Fibroblast of mammary gland (primary cell): ENCODE measurements around the gene LUC7L2.
"Not testable (repeated sequence)": the region's sequence is repeated elsewhere in the genome, so short reads cannot be mapped to it uniquely, and the experiment has no call there.

Experiments
- DNase-seq: peaks from one replicate; pipeline ENCODE4 v3.0.0-alpha.2; 2010; ENCODE audit warnings: low read depth
- H3K4me3 ChIP-seq: 2 replicates; pipeline ENCODE4 v1.5.1; 2011; ENCODE audit warnings: low read depth, mild to moderate bottlenecking, low read length, moderate library complexity; ENCODE audit not compliant: control insufficient read depth
- CTCF ChIP-seq: conservative IDR thresholded peaks from 2 replicates; pipeline ENCODE4 v1.5.1; 2011; ENCODE audit warnings: low read depth, low read length, inconsistent platforms; ENCODE audit not compliant: control insufficient read depth, insufficient read depth

Gene LUC7L2

GRCh38 chr7:139452958-139453672 lies 93.4 kb downstream of the LUC7L2 start:
- TF ChIP-seq CTCF, result no peak
- peak; percentile 20 for DNase-seq

GRCh38 chr7:139453673-139454321 lies 94.1 kb downstream of the LUC7L2 start:
- H3K4me3 ChIP-seq, result no peak overlapping the region
- DNase-seq, result no peak
- TF ChIP-seq CTCF, result no peak

More at GRCh38 chr7:139452958-139453672, 93.4 kb downstream of the LUC7L2 start:
- H3K4me3 ChIP-seq, result no peak overlapping the region

DNA sequence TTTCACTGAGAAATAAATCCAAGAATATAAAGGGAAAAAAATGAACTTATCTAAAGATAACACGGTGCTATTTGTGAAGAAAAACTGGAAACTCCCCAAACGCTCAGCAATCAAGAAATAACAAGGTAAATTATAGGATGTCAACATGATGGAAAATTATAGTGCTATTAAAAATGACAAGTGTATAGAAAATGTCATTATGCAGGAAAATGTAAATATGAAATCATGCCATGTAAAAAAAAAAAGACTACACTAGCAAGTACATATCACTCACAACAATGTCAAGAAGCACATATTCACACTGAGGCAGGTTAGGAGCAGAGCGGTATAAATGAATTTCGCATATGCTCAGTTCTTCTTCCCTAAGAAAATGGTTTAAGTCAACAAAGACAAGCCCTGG lies 96.1 kb downstream of the LUC7L2 start:
- no peak for TF ChIP-seq CTCF
- no peak for DNase-seq

DNA sequence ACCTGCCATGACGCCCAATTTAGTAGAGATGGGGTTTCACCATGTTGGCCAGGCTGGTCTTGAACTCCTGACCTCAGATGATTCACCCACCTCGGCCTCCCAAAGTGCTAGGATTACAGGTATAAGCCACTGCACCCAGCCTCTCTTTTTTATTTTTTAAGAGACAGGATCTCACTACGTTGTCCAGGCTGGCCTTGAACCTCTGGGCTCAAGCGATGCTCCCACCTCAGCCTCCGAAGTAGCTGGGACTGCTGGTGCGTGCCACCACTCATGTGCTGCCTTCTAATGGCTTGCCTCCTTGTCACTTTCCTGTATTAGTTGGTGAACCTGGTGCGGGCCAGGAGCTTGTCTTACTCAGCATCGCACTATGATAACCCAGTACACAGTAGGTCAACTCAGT lies 96.8 kb downstream of the LUC7L2 start:
- no peak for DNase-seq
- no peak for TF ChIP-seq CTCF
- no peak overlapping the region for H3K4me3 ChIP-seq

More for the DNA sequence above, 96.1 kb downstream of the LUC7L2 start:
- no peak overlapping the region for H3K4me3 ChIP-seq

- no peak for TF ChIP-seq CTCF
- peak; percentile 22 for DNase-seq
- H3K4me3 ChIP-seq, result no peak overlapping the region
Observed at GRCh38 chr7:139457153-139457946, 97.7 kb downstream of the LUC7L2 start.

DNA sequence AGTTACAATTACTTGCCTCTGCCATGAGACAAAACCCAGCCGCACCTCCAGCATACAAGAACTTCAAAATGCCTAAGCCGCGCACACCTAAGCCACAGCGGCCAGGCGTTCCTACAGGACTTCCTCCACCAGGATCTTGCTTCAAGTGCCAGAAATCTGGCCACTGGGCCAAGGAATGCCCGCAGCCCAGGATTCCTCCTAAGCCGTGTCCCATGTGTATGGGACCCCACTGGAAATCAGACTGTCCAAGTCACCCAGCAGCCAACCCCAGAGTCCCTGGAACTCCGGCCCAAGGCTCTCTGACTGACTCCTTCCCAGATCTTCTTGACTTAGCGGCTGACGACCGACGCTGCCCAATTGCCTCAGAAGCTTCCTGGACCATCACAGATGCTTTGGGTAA lies 103.7 kb downstream of the LUC7L2 start:
- not testable (repeated sequence) for H3K4me3 ChIP-seq, DNase-seq

DNA sequence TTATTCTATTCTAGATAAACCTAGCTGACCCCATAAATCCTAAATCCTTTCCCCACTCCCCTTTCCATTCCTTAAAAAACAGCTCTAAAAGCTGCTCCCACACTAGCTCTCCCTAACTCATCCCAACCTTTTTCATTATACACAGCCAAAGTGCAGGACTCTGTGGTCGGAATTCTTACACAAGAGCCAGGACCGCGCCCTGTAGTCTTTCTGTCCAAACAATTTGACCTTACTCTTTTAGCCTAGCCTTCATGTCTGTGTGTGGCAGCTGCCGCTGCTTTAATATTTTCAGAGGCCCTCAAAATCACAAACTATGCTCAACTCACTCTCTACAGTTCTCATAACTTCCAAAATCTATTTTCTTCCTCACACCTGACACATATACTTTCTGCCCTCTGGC lies 104.8 kb downstream of the LUC7L2 start:
- not testable (repeated sequence) for H3K4me3 ChIP-seq, DNase-seq

DNA sequence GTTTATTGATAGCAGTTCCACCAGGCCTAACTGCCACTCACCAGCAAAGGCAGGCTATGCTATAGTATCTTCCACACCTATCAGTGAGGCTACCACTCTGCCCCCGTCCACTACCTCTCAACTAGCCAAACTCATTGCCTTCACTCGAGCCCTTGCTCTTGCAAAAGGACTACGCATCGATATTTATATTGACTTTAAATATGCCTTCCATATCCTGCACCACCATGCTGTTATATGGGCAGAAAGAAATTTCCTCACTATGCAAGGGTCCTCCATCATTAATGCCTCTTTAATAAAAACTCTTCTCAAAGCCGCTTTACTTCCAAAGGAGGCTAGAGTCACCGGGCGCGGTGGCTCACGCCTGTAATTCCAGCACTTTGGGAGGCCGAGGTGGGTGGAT lies 105.4 kb downstream of the LUC7L2 start:
- DNase-seq, H3K4me3 ChIP-seq: not testable (repeated sequence)

DNA sequence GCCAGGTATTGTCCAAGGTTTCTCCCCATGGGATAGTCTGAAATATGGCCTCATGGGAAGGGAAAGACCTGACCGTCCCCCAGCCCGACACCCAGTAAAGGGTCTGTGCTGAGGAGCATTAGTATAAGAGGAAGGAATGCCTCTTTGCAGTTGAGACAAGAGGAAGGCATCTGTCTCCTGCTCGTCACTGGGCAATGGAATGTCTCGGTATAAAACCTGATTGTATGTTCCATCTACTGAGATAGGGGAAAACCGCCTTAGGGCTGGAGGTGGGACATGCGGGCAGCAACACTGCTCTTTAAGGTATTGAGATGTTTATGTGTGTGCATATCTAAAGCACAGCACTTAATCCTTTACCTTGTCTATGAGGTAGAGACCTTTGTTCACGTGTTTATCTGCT lies 108.0 kb downstream of the LUC7L2 start:
- DNase-seq, H3K4me3 ChIP-seq: not testable (repeated sequence)

- not testable (repeated sequence) for DNase-seq, H3K4me3 ChIP-seq
Observed at GRCh38 chr7:139468281-139468680, 108.6 kb downstream of the LUC7L2 start.
